C1 segment of cervical spinal cord (tissue), 14 donors: ENCODE results near the gene MAML2.

Experiments used
- DNase-seq, 14 donors: peaks; one replicate each; lab custom pipeline; 2025; lab: John Stamatoyannopoulos, UW

The MAML2 gene

DNA sequence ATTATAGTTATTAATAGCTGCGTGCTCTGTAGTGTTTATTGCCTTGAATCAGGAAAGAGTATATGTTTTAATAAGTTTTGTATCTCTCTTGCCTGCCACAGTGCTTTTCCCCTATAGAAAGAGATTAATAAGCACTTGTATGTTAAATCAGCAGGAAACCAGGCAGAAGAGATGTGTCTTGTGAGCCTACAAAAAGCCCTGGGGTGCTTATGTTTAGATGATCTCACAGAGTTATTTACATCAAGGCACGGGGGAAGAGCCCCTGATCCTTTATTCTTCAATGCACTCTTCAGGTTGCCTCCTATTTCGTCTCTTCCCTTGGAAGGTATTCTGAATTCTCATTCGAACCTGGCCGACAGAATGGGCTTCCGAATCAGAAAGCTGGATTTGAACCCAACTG lies 183.0 kb downstream of the MAML2 start:
- DNase-seq = no peak

DNA sequence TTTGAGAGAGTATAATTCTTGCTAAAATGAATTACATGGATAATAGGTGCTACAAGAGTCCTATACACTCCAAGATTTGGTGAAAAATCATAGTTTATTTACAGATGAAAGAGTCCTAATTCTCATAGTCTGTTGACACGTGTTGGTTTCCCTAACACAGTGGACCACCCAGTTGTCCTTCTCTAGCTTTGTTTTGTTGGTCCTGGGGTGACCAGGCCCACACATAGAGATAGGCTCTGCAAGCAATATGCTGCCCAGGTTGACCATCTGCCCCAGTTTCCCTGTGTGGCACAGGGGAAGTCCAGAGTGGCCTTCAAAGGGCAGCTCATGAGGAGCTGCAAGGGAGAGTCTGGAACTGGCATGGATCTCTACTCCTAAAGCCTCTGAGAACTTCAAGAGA lies 184.9 kb downstream of the MAML2 start:
- DNase-seq = peak in 1 of 14 donors; percentile 40

DNA sequence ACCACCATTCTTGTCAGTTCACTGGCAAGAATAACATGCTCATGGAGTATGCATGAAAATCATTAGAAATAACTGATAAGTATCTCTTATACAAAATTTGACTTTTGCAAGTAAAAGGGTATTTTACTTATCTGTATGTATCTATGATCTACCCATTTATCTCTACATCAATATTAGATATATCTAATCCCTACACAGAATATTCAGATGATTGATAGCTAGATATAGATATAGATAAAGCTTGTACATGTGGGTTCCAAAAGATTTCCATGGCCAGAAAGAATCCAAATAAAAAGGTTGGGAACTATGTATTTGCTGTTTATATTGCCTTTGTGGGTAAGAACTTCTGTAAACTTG lies 185.5 kb downstream of the MAML2 start:
- DNase-seq = no peak

DNA sequence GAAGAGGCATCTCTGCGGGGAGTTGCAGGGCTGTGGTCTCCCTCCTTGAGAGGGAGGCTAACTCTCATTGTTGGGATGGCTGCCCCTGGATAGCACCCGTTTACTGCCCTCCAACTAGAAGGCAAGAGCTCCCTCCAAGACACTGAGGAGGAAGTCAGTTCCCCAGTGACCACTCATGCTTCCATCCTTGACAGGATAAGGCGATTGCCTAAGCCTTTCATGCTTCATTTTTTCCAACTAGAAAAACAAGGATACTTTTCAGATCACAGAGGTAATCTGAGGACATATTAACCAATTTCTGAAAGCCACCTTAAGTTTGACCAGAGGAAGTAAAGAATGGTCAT lies 186.6 kb downstream of the MAML2 start:
- DNase-seq = no peak

DNA sequence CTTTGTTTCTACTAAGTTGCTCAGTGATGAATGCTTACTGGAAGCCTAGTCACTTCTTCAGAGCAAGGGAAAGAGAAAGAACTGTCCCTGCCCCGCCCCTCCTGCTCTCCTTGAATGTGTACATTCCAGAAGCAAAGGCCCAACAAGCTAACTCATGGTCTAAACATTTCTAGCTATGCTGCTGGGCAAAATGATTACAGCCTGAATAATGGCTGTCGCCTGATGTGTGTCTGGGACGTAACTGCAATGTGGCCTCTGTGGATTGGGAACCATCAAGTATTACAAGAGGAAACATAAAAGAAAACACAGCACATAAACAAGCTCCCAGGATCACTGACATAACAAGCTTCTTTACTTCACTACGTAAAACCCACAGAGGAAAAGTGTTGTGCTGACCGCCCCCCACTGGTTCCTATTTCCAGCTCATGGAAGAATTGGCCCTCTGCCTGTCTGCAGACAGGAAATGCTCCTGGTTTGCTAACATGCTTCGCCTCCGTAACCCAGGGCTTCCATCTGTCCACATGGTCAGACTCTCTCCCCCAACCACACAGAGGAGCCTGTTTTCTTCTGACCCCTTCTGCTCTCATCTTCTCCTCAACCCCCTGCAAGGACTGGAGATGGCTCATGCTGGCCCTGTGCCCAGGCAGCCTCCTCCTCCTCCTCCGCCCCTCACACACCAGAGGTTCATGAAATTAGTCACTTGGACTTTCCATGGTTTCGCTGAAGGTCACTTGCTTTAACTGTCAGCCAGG lies 187.2 kb downstream of the MAML2 start:
- DNase-seq = peak in 10 of 14 donors; percentile 29 to 90 (median 50)

DNA sequence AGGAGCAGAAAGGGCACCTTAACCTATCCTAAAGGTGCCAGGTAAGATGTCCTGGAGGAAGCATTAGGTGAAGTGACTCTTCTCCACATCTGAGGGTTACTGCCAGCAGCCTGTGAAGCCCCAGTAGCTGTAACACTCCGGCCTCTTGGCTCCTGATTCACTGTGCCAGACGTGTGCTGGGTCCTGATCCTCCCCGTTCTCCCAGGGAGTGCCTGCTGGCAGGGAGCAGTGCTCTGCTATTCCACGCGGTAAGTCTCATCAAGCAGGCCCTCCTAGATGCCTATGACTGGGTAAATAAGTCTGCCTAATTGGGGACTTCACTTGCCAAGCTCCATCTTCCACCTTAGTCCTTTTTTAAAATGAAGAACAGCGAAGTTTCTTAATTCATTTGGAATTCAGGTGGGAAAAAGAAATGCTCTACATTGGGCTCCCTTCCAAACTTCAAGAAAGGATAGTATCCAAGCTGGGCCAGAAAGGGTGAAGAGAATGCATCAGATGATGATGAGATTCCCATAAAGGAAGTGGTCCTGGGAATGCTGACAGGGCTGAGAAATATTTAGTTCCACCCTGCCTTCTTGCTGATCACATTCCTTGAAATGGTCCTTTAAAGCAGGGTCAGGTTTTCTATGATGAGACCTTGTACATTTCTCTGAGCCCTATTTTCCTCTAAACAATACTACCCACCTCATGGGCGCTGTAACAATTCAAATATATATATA lies 188.0 kb downstream of the MAML2 start:
- DNase-seq = peak in 6 of 14 donors; percentile 17 to 87 (median 26)

DNA sequence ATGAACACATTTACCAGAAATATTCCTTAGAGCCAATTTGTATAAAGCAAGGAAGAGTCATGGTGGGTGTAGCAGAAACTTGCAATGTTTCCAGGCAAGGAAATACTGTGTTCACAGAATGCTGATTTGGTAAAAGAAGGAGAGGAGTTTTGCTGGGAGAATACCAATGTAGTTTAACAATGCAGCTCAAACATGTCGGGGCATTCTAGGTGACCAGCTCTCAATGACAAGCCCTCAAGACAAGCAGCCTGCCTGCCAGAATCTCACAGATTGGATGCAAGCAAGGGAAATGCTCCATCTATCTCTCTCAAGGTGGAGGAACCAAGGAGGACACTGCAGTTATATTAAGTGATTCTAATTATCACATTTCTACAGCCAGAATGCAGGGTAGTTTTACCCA lies 190.4 kb downstream of the MAML2 start:
- DNase-seq = peak in 4 of 14 donors; percentile 7 to 62 (median 12)

DNA sequence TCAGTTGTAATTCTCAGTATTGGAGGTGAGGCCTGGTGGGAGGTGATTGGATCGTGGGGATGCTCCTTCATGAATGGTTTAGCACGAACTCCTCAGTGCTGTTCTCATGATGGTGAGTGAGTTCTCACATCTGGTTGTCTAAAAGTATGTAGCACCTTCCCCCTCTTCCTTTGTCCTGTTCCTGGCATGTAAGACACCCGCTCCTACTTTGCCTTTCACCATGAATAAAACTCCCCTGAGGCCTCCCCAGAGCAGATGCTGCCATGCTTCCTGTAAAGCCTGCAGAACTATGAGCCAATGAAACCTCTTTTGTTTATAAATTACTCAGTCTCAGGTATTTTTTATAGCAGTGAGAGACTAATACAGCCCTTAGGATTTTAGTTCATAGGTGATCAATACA lies 191.5 kb downstream of the MAML2 start:
- DNase-seq = no peak

DNA sequence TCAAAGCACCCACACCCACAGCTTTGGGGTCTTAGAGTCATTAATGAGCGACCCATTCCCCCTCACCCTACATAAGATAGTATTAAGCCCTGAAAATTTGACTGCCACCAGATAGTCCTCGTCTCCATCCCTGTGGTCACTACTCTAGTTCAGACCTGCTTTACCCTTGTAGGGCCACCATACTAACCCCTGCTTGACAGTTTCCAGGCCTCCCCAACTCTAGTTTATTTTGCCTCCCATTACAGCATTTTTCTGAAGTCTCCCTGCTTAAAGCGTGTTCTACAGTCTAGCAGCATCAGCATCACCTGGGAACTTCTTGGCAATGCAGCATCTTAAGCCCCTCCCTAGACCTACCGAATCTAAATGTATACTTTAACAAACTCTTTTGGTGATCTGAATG lies 192.4 kb downstream of the MAML2 start:
- DNase-seq = no peak

DNA sequence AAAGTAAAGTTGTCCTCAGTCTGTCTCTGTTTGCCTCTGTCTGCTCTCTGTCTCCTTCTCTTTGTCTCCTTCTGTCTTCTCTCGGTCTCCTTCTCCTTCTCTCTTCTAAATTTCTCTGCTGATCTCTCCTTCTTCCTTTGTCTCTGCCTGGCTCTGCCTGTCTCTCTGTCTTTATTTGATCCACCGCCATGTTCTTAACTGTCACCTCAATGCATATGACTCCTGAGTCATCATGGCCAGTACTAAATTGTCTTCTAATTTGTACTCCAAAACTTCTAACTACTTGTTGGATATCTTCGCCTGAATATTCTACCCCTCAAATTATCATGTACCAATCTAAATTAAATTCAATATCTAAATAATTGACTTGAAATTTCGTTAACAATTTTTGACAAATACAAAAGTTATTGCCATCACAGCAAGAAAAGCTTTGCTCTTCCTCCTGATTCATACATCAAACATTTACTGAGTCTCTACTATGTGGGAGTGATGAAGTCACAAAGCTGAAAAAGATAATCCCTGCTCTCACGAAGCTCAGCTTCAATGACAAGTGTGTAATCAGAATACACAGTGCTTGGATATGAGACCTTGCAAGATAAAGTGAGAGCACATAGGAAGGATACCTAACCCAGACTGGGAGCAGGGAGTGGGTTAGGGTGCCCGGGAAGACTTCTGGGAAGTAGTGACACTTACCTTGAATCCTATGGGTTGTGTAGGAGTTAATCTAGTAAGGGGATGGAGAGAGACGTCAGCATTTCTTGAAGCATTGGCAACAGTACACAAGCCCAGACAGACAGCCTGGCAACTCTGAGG lies 193.0 kb downstream of the MAML2 start:
- DNase-seq = no peak

DNA sequence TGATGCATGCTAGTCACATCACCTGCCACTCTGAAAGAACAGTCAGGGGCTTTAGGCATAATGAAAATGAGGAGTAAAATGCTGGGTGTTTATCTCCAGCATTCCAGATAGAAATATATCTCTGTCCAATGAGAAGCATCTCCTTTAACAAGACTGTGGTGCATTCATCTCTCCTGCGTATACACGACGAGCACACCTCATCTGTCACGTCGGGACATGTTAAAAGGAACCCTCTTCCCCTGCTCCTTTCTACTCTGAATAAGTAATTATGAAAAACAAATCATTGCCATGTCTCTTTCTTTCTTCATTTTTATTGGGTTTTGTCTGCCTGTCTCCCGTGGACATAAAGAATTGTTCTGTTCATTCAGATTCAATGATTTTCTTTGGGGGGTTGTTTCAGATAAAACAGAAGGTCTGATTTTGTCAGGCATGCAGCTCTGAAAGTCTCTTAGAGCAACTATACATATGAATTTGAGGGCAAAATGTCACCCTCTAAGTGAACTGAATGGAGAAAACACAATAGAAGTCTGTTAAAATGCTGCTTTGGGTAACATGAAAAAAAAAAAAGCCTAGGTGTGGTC lies 195.0 kb downstream of the MAML2 start:
- no peak for DNase-seq

DNA sequence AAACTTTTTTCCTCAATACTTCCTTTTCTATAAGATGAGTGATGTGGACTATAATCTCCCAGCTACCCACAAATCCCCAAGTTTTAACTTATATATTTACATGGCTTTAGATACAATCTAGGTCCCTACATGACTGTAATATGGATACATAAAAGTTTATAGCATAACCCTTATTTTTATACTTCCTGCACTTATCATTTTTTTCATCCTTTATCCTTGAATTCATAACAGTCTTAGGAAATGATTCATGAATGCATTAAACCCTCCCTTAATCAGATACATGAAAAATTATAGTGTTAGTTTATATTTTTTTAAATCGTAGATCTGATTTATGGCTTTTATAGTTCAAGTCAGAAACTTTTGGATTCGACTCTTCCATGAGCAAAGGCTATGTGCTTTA lies 195.8 kb downstream of the MAML2 start:
- no peak for DNase-seq

DNA sequence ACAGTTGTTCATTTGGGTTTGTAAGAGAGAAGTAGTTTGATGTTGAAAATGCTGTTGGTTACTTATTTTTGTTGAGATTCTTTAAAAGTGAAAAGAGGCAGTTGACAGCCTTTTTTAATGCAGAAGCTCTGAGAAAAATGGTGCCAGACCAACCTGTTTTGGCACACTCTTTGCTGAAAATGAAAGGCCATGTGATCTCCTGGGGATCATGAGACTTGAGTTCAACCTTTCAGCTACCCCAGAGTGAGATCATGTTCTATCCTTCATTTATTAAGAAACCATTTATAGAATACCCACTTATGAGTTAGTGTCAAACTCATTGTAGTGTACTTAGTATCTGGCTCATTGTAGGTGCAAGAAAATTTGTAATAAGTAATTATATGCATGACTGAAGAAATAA lies 196.2 kb downstream of the MAML2 start:
- no peak for DNase-seq

DNA sequence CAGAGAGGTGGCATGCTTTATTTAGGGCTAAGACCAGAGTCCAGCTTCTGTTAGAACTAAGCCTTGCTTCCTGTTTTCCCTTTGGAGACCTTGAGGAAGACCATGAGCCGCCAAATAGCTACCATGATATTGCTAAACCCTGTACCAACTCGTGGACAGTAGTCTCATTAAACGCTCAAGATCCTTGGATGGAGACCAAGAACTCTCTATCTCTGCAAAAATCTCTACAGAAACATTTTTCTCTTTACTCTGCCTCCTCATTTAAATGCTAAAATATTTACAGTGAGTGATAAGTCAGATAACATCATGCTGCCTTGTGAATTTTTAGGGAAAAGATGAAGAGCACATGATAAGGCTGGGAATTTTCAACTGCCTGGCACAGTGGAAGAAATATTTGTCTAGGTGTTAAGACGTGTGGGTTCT lies 197.8 kb downstream of the MAML2 start:
- DNase-seq = no peak

DNA sequence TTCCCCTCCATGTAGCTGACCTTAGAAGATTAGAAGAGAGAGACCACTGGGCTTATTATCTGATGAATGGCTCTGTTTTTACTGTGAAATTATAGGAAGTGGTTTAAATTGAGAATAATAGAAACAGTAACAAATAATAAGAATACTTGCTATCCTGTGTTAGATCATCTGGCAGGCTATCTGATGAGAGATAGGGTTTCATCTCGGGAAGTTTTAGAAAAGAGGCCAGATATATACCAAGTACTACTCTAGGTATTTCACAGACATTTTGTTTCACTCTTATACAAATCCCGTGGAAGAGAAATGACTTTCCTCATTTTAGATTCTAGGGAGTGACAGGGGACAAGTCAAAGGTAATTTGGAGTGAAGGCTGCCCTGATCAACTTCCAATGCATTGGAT lies 198.4 kb downstream of the MAML2 start:
- DNase-seq = no peak

DNA sequence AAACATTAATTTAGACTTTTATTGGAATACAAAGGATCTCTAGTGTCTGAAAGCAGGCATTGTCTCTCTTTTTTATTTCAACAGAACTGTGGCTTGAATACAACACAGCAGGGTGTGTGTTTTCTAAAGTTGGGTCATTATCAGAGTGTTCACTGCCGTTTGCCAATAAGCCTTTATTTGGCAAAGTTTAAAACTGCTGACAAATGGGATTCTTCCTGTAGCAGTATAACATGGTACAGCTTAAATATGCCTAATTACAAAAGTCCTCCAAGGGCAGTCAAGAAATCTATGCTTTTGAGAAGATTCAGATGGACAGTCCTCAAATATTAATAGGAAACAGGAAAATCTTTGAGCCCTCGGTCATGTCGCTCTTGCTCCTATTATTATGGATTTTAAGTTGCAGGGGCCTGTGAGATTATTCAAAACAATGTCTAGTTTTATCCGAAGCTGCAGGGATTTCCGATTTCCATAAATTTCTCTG lies 199.9 kb downstream of the MAML2 start:
- DNase-seq = peak in 1 of 14 donors; percentile 86

DNA sequence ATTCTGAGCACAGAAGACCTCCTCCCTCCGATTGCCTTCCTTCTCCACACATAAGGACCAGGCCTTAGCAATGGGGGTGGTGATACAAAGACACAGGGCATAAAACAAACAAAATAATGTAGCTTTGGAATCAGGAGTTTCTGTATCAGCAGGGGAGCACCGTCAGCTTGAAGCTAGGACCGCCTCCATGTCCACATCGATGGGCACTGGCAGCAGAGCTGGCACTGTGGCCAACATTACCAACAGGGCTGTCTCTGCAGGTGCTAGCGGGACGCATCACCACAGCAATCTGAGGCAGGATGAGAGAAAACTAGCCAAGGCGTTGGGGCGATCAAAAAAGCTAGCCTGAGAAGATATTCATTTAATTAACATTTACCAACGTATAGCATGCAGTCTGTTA lies 201.4 kb downstream of the MAML2 start:
- DNase-seq = peak in 2 of 14 donors; percentile 10 to 92

DNA sequence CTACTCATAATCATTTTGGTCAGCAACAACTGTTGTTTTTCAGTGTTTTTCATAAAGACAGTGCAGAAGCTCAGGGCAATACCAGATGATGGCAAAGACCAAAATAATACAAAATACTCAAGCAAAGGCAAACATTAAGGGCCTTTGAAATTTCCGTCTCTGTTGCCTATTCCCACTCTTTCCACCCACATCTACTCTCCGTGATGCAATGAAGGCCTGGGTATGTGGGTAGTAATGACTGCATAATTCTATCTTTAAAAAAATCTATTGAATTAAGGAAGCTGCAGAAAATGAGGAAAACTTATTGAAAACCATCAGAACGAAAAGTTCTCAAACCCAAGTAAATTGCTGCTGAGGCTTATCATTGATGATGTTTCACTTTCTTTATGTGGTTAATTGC lies 203.3 kb downstream of the MAML2 start:
- DNase-seq = no peak

DNA sequence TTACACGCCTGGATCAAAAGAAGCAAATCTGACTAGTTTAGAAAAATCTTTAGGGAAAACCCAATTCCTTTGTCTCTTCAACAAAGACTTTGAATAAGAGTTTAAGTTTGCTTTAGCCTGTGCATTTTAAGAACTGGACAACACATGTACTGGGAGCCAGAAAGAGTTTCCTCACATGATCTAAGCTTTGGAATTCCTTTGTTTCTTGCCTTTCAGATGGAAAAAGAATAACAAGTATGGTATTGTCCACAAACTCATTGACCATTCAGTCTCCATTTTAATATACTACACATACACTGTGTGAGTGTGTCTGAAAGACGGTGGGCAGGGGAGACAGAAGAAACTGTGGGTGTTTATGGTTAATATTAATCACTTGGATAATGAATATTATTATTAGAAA lies 205.6 kb downstream of the MAML2 start:
- DNase-seq = no peak

DNA sequence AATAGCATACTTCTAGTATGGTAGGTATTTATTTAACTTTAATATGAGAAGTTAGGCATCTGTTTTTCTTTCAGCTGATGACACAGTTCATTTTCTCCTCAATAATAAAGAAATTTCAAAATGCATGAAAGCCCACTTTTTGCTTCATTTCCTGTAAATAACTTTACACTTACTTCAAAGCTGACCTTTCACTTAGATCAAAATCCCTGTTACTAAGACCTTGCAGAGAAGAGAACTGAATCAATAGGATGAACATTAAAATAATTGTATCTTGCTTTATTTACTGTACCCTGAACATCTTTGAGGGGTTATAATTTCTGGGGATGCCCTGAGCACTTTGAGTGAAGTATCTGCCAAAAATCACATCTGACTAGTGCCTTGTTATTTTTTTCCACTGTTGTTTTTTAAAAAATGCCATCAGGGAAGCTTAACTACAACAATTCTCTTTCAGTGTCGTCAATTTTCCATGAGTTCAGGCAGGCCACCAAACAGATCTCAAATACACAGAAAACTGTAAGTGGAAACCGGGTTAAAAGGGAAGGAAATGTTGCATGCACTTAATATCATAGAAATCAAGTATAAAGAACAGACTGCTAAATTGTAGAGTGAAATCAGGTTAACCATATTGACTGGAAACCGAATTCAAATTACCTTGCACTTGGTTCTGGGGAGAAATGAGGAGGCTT lies 206.2 kb downstream of the MAML2 start:
- DNase-seq = no peak

DNA sequence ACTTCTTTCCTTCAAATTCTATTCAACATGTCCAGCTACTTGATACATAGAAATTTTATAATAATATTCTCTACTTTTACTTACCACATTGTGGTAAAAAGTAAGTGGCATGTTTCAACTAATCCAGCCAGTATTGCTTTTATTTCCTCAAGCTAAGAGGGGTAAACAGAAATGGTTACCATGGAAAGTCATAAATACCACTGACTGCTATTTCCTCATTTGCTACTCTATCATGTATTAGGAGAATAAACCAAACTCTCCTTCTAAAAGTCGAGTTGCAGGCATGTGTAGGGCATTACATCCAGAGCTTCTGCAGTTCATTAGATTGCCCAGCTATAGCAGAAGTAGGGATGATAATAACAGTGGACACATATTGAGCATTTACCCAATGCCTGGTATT lies 208.4 kb downstream of the MAML2 start:
- DNase-seq = no peak
